UCSD-AML1 (cell line): ENCODE data around the gene AOPEP.

Source experiments
- DNase-seq: peaks from one replicate; lab custom pipeline; 2025; ENCODE audit not compliant: unreplicated experiment; lab: John Stamatoyannopoulos, UW

The AOPEP gene

GRCh38 chr9:95073042-95073607 is 346.6 kb downstream of the AOPEP start:
- DNase-seq, result peak; percentile 26

- no peak for DNase-seq
These were observed 347.4 kb downstream of the AOPEP start for GRCh38 chr9:95073918-95074317.

GRCh38 chr9:95074632-95075031 is 348.1 kb downstream of the AOPEP start:
- DNase-seq, result no peak

GRCh38 chr9:95075700-95076099 is 349.2 kb downstream of the AOPEP start:
- DNase-seq, result no peak

GRCh38 chr9:95076696-95077052 is 350.2 kb downstream of the AOPEP start:
- no peak for DNase-seq

GRCh38 chr9:95077053-95077765 is 350.7 kb downstream of the AOPEP start:
- DNase-seq, result no peak

- DNase-seq, result no peak
These were observed 351.4 kb downstream of the AOPEP start for GRCh38 chr9:95077766-95078370.

GRCh38 chr9:95078511-95078910 is 352.0 kb downstream of the AOPEP start:
- no peak for DNase-seq

- no peak for DNase-seq
These were observed 352.4 kb downstream of the AOPEP start for GRCh38 chr9:95078939-95079338.

- DNase-seq, result no peak
These were observed 353.0 kb downstream of the AOPEP start for GRCh38 chr9:95079461-95079860.

GRCh38 chr9:95080961-95081647 is 354.6 kb downstream of the AOPEP start:
- no peak for DNase-seq

GRCh38 chr9:95081998-95082397 is 355.5 kb downstream of the AOPEP start:
- no peak for DNase-seq

GRCh38 chr9:95082401-95083084 is 356.0 kb downstream of the AOPEP start:
- no peak for DNase-seq

- DNase-seq, result no peak
These were observed 356.7 kb downstream of the AOPEP start for GRCh38 chr9:95083086-95083768.

- DNase-seq, result no peak
These were observed 357.9 kb downstream of the AOPEP start for GRCh38 chr9:95084254-95084934.

GRCh38 chr9:95085036-95085770 is 358.7 kb downstream of the AOPEP start:
- no peak for DNase-seq

GRCh38 chr9:95085861-95086563 is 359.5 kb downstream of the AOPEP start:
- DNase-seq, result no peak

- DNase-seq, result no peak
These were observed 360.1 kb downstream of the AOPEP start for GRCh38 chr9:95086564-95086955.

- DNase-seq, result no peak
These were observed 361.3 kb downstream of the AOPEP start for GRCh38 chr9:95087659-95088242.
